ENCODE data around the gene ADAMTSL3. TPM values are rescaled to one million over a fixed set of nuclear protein-coding genes. Genes with fewer than 3 reads are reported as not detected.
A peak's percentile ranks its signal among the peaks of the same experiment; 100 is the strongest.

Gene ADAMTSL3
- total RNA-seq, 1 donor, result under 0.01 TPM

DNA sequence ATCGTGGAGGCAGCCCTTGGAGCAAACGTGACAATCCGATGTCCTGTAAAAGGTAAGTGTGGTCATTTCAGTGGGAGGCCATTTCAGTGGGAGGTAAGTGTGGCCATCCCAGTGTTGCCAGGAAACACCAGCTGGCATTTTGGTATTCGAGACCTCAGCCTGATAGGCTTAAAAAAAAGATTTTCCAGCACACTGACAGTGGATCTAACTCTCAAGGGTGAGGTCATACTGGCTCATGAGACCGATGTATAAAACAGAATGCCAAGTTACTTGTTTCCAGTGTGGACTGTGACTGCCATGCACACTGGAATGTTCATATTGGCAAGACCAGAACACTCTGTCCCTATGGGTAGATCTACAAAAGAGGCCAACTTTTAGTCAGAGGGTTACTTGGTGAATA lies 337.2 kb downstream of the ADAMTSL3 start:
- H3K4me3 ChIP-seq (ENCODE audit: low read depth, low read length), result no peak overlapping the region
- DNase-seq (ENCODE audit: low read depth), result no peak
- no peak for TF ChIP-seq CTCF (IDR thresholded peaks at IDR 0.05; ENCODE audit: insufficient read depth, low read depth, low read length)

- DNase-seq (ENCODE audit: low read depth), result no peak
- H3K4me3 ChIP-seq (ENCODE audit: low read depth, low read length), result no peak overlapping the region
- TF ChIP-seq CTCF (IDR thresholded peaks at IDR 0.05; ENCODE audit: insufficient read depth, low read depth, low read length), result no peak
Measured at GRCh38 chr15:83992324-83993031, 338.6 kb downstream of the ADAMTSL3 start.

GRCh38 chr15:83993591-83993990 lies 339.7 kb downstream of the ADAMTSL3 start:
- no peak overlapping the region for H3K4me3 ChIP-seq (ENCODE audit: low read depth, low read length)
- DNase-seq (ENCODE audit: low read depth), result no peak
- TF ChIP-seq CTCF (IDR thresholded peaks at IDR 0.05; ENCODE audit: insufficient read depth, low read depth, low read length), result no peak

DNA sequence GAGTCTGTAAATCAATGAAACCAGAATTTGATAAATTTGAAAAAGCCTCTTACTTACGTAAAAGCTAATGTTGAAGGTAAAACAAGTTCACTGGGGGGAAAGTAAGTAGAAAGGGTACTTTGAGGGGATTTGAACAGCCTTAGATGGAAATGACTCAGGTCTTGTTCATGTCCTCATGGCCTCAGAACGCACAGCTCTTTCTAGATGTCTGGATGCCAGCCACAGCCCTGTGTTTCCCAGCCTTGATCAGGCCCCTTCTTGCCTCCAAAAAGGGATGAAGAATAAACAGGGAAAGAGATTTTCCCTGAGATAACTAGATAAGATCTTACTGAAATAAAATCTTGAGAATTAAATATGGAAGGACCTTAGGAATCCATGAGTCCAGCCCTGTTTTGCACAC lies 344.6 kb downstream of the ADAMTSL3 start:
- DNase-seq (ENCODE audit: low read depth), result no peak
- no peak overlapping the region for H3K4me3 ChIP-seq (ENCODE audit: low read depth, low read length)
- TF ChIP-seq CTCF (IDR thresholded peaks at IDR 0.05; ENCODE audit: insufficient read depth, low read depth, low read length), result no peak

- no peak for TF ChIP-seq CTCF (IDR thresholded peaks at IDR 0.05; ENCODE audit: insufficient read depth, low read depth, low read length)
- no peak overlapping the region for H3K4me3 ChIP-seq (ENCODE audit: low read depth, low read length)
- peak; percentile 5 for DNase-seq (ENCODE audit: low read depth)
Measured at GRCh38 chr15:83999396-84000135, 345.6 kb downstream of the ADAMTSL3 start.

DNA sequence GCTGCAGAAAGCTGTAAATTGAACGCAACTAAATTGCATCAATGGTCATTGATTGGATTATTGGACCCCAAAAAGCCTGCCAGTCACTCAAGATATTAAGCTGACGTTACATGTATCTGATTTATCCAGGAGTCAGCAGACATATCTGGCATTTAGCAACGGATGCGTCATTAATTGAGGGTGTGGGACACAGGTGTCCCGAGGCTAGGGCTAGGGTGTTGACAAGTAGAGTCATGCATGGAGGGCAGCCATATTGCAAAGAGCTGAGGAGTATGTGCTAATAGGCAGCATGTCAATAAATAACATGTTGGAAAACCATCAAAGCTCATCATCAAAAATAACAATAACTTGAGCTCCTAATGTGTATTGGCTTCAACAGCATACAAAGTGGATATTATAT lies 347.1 kb downstream of the ADAMTSL3 start:
- no peak overlapping the region for H3K4me3 ChIP-seq (ENCODE audit: low read depth, low read length)
- TF ChIP-seq CTCF (IDR thresholded peaks at IDR 0.05; ENCODE audit: insufficient read depth, low read depth, low read length), result no peak
- DNase-seq (ENCODE audit: low read depth), result no peak

All from fibroblast of villous mesenchyme (primary cell).